ENCODE data around the gene PBX3.
A peak's percentile ranks its signal among the peaks of the same experiment; 100 is the strongest.

PBX3 gene

GRCh38 chr9:125885405-125886034 lies 138.3 kb downstream of the PBX3 start:
- no peaks in the 10 kb centered on the region for H3K36me3 ChIP-seq (ENCODE audit: insufficient read depth, low read length)
- H3K27me3 ChIP-seq (ENCODE audit: control insufficient read depth, insufficient read depth, low read length): no peaks in the 10 kb centered on the region
- no peak overlapping the region for H3K4me3 ChIP-seq (ENCODE audit: low read length)
- H3K9me3 ChIP-seq (replicated peaks; ENCODE audit: low read length): no peaks in the 10 kb centered on the region
- peaks cover 5% of the 10 kb centered on the region for H3K4me1 ChIP-seq (ENCODE audit: control insufficient read depth, insufficient read depth, low read length)
- no peak overlapping the region for H3K4me2 ChIP-seq (ENCODE audit: low read length)
- H3K9ac ChIP-seq (ENCODE audit: low read depth, low read length): no peak overlapping the region

- H3K4me2 ChIP-seq (ENCODE audit: low read length): no peak overlapping the region
- no peaks in the 10 kb centered on the region for H3K36me3 ChIP-seq (ENCODE audit: insufficient read depth, low read length)
- no peaks in the 10 kb centered on the region for H3K27me3 ChIP-seq (ENCODE audit: control insufficient read depth, insufficient read depth, low read length)
- H3K9me3 ChIP-seq (replicated peaks; ENCODE audit: low read length): no peaks in the 10 kb centered on the region
- H3K4me1 ChIP-seq (ENCODE audit: control insufficient read depth, insufficient read depth, low read length): peaks cover 5% of the 10 kb centered on the region
- H3K9ac ChIP-seq (ENCODE audit: low read depth, low read length): no peak overlapping the region
- no peak overlapping the region for H3K4me3 ChIP-seq (ENCODE audit: low read length)
Observed at GRCh38 chr9:125886365-125886764, 139.2 kb downstream of the PBX3 start.

GRCh38 chr9:125887172-125887571 lies 140.0 kb downstream of the PBX3 start:
- peaks cover 5% of the 10 kb centered on the region for H3K4me1 ChIP-seq (ENCODE audit: control insufficient read depth, insufficient read depth, low read length)
- H3K36me3 ChIP-seq (ENCODE audit: insufficient read depth, low read length): no peaks in the 10 kb centered on the region
- H3K27me3 ChIP-seq (ENCODE audit: control insufficient read depth, insufficient read depth, low read length): no peaks in the 10 kb centered on the region
- H3K9me3 ChIP-seq (replicated peaks; ENCODE audit: low read length): no peaks in the 10 kb centered on the region
- no peak overlapping the region for H3K9ac ChIP-seq (ENCODE audit: low read depth, low read length)
- no peak overlapping the region for H3K4me2 ChIP-seq (ENCODE audit: low read length)
- no peak overlapping the region for H3K4me3 ChIP-seq (ENCODE audit: low read length)

GRCh38 chr9:125888211-125888610 lies 141.0 kb downstream of the PBX3 start:
- no peak overlapping the region for H3K9ac ChIP-seq (ENCODE audit: low read depth, low read length)
- no peak overlapping the region for H3K4me2 ChIP-seq (ENCODE audit: low read length)
- H3K4me3 ChIP-seq (ENCODE audit: low read length): no peak overlapping the region
- H3K9me3 ChIP-seq (replicated peaks; ENCODE audit: low read length): no peaks in the 10 kb centered on the region
- H3K36me3 ChIP-seq (ENCODE audit: insufficient read depth, low read length): no peaks in the 10 kb centered on the region
- peaks cover 5% of the 10 kb centered on the region for H3K4me1 ChIP-seq (ENCODE audit: control insufficient read depth, insufficient read depth, low read length)
- H3K27me3 ChIP-seq (ENCODE audit: control insufficient read depth, insufficient read depth, low read length): no peaks in the 10 kb centered on the region

GRCh38 chr9:125889112-125889475 lies 141.9 kb downstream of the PBX3 start:
- Histone ChIP-seq H3K4me3 (ENCODE audit: low read length) (peak overlapping the region; percentile 76), H3K9me3 (replicated peaks; ENCODE audit: low read length) (no peaks in the 10 kb centered on the region), H3K4me2 (ENCODE audit: low read length) (peak overlapping the region; percentile 88), H3K27me3 (ENCODE audit: control insufficient read depth, insufficient read depth, low read length) (no peaks in the 10 kb centered on the region), H3K36me3 (ENCODE audit: insufficient read depth, low read length) (no peaks in the 10 kb centered on the region), H3K9ac (ENCODE audit: low read depth, low read length) (peak overlapping the region; percentile 75), H3K4me1 (ENCODE audit: control insufficient read depth, insufficient read depth, low read length) (peaks cover 5% of the 10 kb centered on the region)

GRCh38 chr9:125889476-125890419 lies 142.6 kb downstream of the PBX3 start:
- H3K4me1 ChIP-seq (ENCODE audit: control insufficient read depth, insufficient read depth, low read length): peaks cover 5% of the 10 kb centered on the region
- H3K9ac ChIP-seq (ENCODE audit: low read depth, low read length): peak overlapping the region; percentile 75
- H3K4me3 ChIP-seq (ENCODE audit: low read length): peak overlapping the region; percentile 76
- peak overlapping the region; percentile 88 for H3K4me2 ChIP-seq (ENCODE audit: low read length)
- H3K36me3 ChIP-seq (ENCODE audit: insufficient read depth, low read length): no peaks in the 10 kb centered on the region
- H3K9me3 ChIP-seq (replicated peaks; ENCODE audit: low read length): no peaks in the 10 kb centered on the region
- H3K27me3 ChIP-seq (ENCODE audit: control insufficient read depth, insufficient read depth, low read length): no peaks in the 10 kb centered on the region

- no peak overlapping the region for H3K4me3 ChIP-seq (ENCODE audit: low read length)
- peaks cover 5% of the 10 kb centered on the region for H3K4me1 ChIP-seq (ENCODE audit: control insufficient read depth, insufficient read depth, low read length)
- H3K9ac ChIP-seq (ENCODE audit: low read depth, low read length): no peak overlapping the region
- H3K36me3 ChIP-seq (ENCODE audit: insufficient read depth, low read length): no peaks in the 10 kb centered on the region
- no peaks in the 10 kb centered on the region for H3K27me3 ChIP-seq (ENCODE audit: control insufficient read depth, insufficient read depth, low read length)
- no peak overlapping the region for H3K4me2 ChIP-seq (ENCODE audit: low read length)
- no peaks in the 10 kb centered on the region for H3K9me3 ChIP-seq (replicated peaks; ENCODE audit: low read length)
Observed at GRCh38 chr9:125890826-125891225, 143.7 kb downstream of the PBX3 start.

- H3K4me2 ChIP-seq (ENCODE audit: low read length): no peak overlapping the region
- no peak overlapping the region for H3K4me3 ChIP-seq (ENCODE audit: low read length)
- H3K9ac ChIP-seq (ENCODE audit: low read depth, low read length): no peak overlapping the region
- no peaks in the 10 kb centered on the region for H3K36me3 ChIP-seq (ENCODE audit: insufficient read depth, low read length)
- H3K9me3 ChIP-seq (replicated peaks; ENCODE audit: low read length): no peaks in the 10 kb centered on the region
- H3K4me1 ChIP-seq (ENCODE audit: control insufficient read depth, insufficient read depth, low read length): peaks cover 5% of the 10 kb centered on the region
- no peaks in the 10 kb centered on the region for H3K27me3 ChIP-seq (ENCODE audit: control insufficient read depth, insufficient read depth, low read length)
Observed at GRCh38 chr9:125893277-125893676, 146.1 kb downstream of the PBX3 start.

GRCh38 chr9:125894566-125894965 lies 147.4 kb downstream of the PBX3 start:
- Histone ChIP-seq H3K4me3 (ENCODE audit: low read length) (no peak overlapping the region), H3K4me2 (ENCODE audit: low read length) (no peak overlapping the region), H3K27me3 (ENCODE audit: control insufficient read depth, insufficient read depth, low read length) (no peaks in the 10 kb centered on the region), H3K36me3 (ENCODE audit: insufficient read depth, low read length) (no peaks in the 10 kb centered on the region), H3K9me3 (replicated peaks; ENCODE audit: low read length) (no peaks in the 10 kb centered on the region), H3K9ac (ENCODE audit: low read depth, low read length) (no peak overlapping the region), H3K4me1 (ENCODE audit: control insufficient read depth, insufficient read depth, low read length) (no peaks in the 10 kb centered on the region)

GRCh38 chr9:125896404-125896803 lies 149.2 kb downstream of the PBX3 start:
- no peak overlapping the region for H3K4me2 ChIP-seq (ENCODE audit: low read length)
- no peaks in the 10 kb centered on the region for H3K27me3 ChIP-seq (ENCODE audit: control insufficient read depth, insufficient read depth, low read length)
- H3K4me3 ChIP-seq (ENCODE audit: low read length): no peak overlapping the region
- no peaks in the 10 kb centered on the region for H3K4me1 ChIP-seq (ENCODE audit: control insufficient read depth, insufficient read depth, low read length)
- no peaks in the 10 kb centered on the region for H3K9me3 ChIP-seq (replicated peaks; ENCODE audit: low read length)
- H3K36me3 ChIP-seq (ENCODE audit: insufficient read depth, low read length): no peaks in the 10 kb centered on the region
- H3K9ac ChIP-seq (ENCODE audit: low read depth, low read length): no peak overlapping the region

- H3K9ac ChIP-seq (ENCODE audit: low read depth, low read length): no peak overlapping the region
- H3K4me2 ChIP-seq (ENCODE audit: low read length): no peak overlapping the region
- H3K4me1 ChIP-seq (ENCODE audit: control insufficient read depth, insufficient read depth, low read length): no peaks in the 10 kb centered on the region
- no peaks in the 10 kb centered on the region for H3K36me3 ChIP-seq (ENCODE audit: insufficient read depth, low read length)
- H3K4me3 ChIP-seq (ENCODE audit: low read length): no peak overlapping the region
- H3K9me3 ChIP-seq (replicated peaks; ENCODE audit: low read length): no peaks in the 10 kb centered on the region
- H3K27me3 ChIP-seq (ENCODE audit: control insufficient read depth, insufficient read depth, low read length): no peaks in the 10 kb centered on the region
Observed at GRCh38 chr9:125896964-125897363, 149.8 kb downstream of the PBX3 start.
